Right renal pelvis (tissue), 4 donors: ENCODE data around the gene CEP19. TPM values are rescaled to one million over a fixed set of nuclear protein-coding genes. Genes with fewer than 3 reads are reported as not detected.

Experiments
- DNase-seq, 4 donors: peaks; one replicate each; pipeline ENCODE4 v3.0.0-alpha.2; 2013; ENCODE audit warnings: low read depth in 4 of 4, low spot score in 3 of 4, missing footprints in 1 of 4
- polyA plus RNA-seq, 4 donors: library from polyadenylated mRNA; unstranded; fragments of 120-200 nt; gene quantifications; one replicate each; pipeline ENCODE4 v1.2.1, GENCODE V29; 2013; ENCODE audit not compliant: insufficient read length in 4 of 4

Gene CEP19
- polyA plus RNA-seq, 4 donors = 5.6 to 6.5 (median 6.1) TPM

- DNase-seq = peak in 3 of 4 donors; percentile 13 to 61 (median 39)
Observed at GRCh38 chr3:196712514-196713413, 714 bp upstream of the CEP19 start.

- DNase-seq = no peak
Observed at GRCh38 chr3:196708467-196708866, 3.6 kb downstream of the CEP19 start.

GRCh38 chr3:196707566-196707965 lies 4.5 kb downstream of the CEP19 start:
- DNase-seq = no peak

GRCh38 chr3:196706731-196707130 lies 5.3 kb downstream of the CEP19 start:
- no peak for DNase-seq

GRCh38 chr3:196706327-196706726 lies 5.7 kb downstream of the CEP19 start:
- DNase-seq = no peak

- no peak for DNase-seq
Observed at GRCh38 chr3:196700801-196701200, 11.2 kb downstream of the CEP19 start.

- DNase-seq = no peak
Observed at GRCh38 chr3:196699749-196700148, 12.3 kb downstream of the CEP19 start.

GRCh38 chr3:196697270-196697669 lies 14.8 kb downstream of the CEP19 start:
- DNase-seq = no peak

- no peak for DNase-seq
Observed at GRCh38 chr3:196695849-196696226, 16.2 kb downstream of the CEP19 start.

- no peak for DNase-seq
Observed at GRCh38 chr3:196694941-196695848, 16.9 kb downstream of the CEP19 start.

GRCh38 chr3:196694202-196694638 lies 17.8 kb downstream of the CEP19 start:
- no peak for DNase-seq

- no peak for DNase-seq
Observed at GRCh38 chr3:196691386-196691785, 20.7 kb downstream of the CEP19 start.

GRCh38 chr3:196689941-196690660 lies 21.9 kb downstream of the CEP19 start:
- DNase-seq = no peak

- no peak for DNase-seq
Observed at GRCh38 chr3:196688349-196688748, 23.7 kb downstream of the CEP19 start.

- DNase-seq = no peak
Observed at GRCh38 chr3:196686436-196686835, 25.6 kb downstream of the CEP19 start.

- DNase-seq = peak; percentile 28 to 53 (median 42)
Observed at GRCh38 chr3:196684548-196685407, 27.3 kb downstream of the CEP19 start.

- no peak for DNase-seq
Observed at GRCh38 chr3:196677931-196678330, 34.1 kb downstream of the CEP19 start.

GRCh38 chr3:196677353-196677752 lies 34.7 kb downstream of the CEP19 start:
- no peak for DNase-seq

GRCh38 chr3:196673632-196674031 lies 38.4 kb downstream of the CEP19 start:
- DNase-seq = no peak

GRCh38 chr3:196670339-196670738 lies 41.7 kb downstream of the CEP19 start:
- DNase-seq = no peak
